CD4-positive, alpha-beta T cell treated with Interleukin-15 for 4 hours (primary cell): ENCODE data around the gene SOX10.
"Not testable (repeated sequence)": the region's sequence is repeated elsewhere in the genome, so short reads cannot be mapped to it uniquely, and the experiment has no call there.

Experiments
- DNase-seq: peaks from one replicate; pipeline ENCODE4 v3.0.0-alpha.2; 2020; ENCODE audit warnings: low spot score

SOX10 gene

GRCh38 chr22:37985751-37986281 is 1.5 kb upstream of the SOX10 start:
- DNase-seq: no peak

GRCh38 chr22:37985050-37985585 is 763 bp upstream of the SOX10 start:
- no peak for DNase-seq

- no peak for DNase-seq
These were observed 1.2 kb downstream of the SOX10 start for GRCh38 chr22:37982938-37983859.

- no peak for DNase-seq
These were observed 2.1 kb downstream of the SOX10 start for GRCh38 chr22:37982151-37982785.

GRCh38 chr22:37981282-37982011 is 2.9 kb downstream of the SOX10 start:
- no peak for DNase-seq

GRCh38 chr22:37979782-37980181 is 4.6 kb downstream of the SOX10 start:
- no peak for DNase-seq

GRCh38 chr22:37976547-37976946 is 7.8 kb downstream of the SOX10 start:
- DNase-seq: no peak

GRCh38 chr22:37976022-37976421 is 8.3 kb downstream of the SOX10 start:
- DNase-seq: not testable (repeated sequence)

- no peak for DNase-seq
These were observed 9.2 kb downstream of the SOX10 start for GRCh38 chr22:37975153-37975552.

- DNase-seq: no peak
These were observed 10.8 kb downstream of the SOX10 start for GRCh38 chr22:37973271-37974170.

GRCh38 chr22:37972527-37972926 is 11.8 kb downstream of the SOX10 start:
- DNase-seq: no peak

GRCh38 chr22:37971475-37972434 is 12.6 kb downstream of the SOX10 start:
- DNase-seq: no peak

GRCh38 chr22:37970864-37971263 is 13.5 kb downstream of the SOX10 start:
- DNase-seq: no peak

GRCh38 chr22:37968452-37969251 is 15.7 kb downstream of the SOX10 start:
- DNase-seq: no peak

GRCh38 chr22:37967637-37968451 is 16.5 kb downstream of the SOX10 start:
- DNase-seq: no peak

- DNase-seq: no peak
These were observed 17.2 kb downstream of the SOX10 start for GRCh38 chr22:37967147-37967546.

GRCh38 chr22:37965940-37966664 is 18.3 kb downstream of the SOX10 start:
- no peak for DNase-seq
